ENCODE measurements around the gene PTPRE.

GRCh38 chr10:128046953-128047290 is 140.0 kb downstream of the PTPRE start:
- TF ChIP-seq, protein P1, sequence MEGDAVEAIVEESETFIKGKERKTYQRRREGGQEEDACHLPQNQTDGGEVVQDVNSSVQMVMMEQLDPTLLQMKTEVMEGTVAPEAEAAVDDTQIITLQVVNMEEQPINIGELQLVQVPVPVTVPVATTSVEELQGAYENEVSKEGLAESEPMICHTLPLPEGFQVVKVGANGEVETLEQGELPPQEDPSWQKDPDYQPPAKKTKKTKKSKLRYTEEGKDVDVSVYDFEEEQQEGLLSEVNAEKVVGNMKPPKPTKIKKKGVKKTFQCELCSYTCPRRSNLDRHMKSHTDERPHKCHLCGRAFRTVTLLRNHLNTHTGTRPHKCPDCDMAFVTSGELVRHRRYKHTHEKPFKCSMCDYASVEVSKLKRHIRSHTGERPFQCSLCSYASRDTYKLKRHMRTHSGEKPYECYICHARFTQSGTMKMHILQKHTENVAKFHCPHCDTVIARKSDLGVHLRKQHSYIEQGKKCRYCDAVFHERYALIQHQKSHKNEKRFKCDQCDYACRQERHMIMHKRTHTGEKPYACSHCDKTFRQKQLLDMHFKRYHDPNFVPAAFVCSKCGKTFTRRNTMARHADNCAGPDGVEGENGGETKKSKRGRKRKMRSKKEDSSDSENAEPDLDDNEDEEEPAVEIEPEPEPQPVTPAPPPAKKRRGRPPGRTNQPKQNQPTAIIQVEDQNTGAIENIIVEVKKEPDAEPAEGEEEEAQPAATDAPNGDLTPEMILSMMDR (IDR thresholded peaks at IDR 0.05; ENCODE audit: poor library complexity, severe bottlenecking): no peak
- TF ChIP-seq RAD21 (conservative IDR thresholded peaks at IDR 0.05) (no peak), EZH2 (IDR thresholded peaks at IDR 0.05; ENCODE audit: borderline replicate concordance, insufficient read depth, low read length, poor library complexity, severe bottlenecking) (no peak), EP300 (conservative IDR thresholded peaks at IDR 0.05; ENCODE audit: poor library complexity, severe bottlenecking) (no peak)

All from neural cell (in vitro differentiated cells).